ENCODE data around the gene IL1RN.

IL1RN gene

GRCh38 chr2:113182471-113183260 lies 55.3 kb downstream of the IL1RN start:
- H3K4me1 Mint-ChIP-seq (ENCODE audit: low read depth): peaks cover 92% of the 10 kb centered on the region
- H3K4me3 Mint-ChIP-seq: no peak overlapping the region
- intact Hi-C loops (cut with micrococcal nuclease): no loop called here
- no peaks in the 10 kb centered on the region for H3K27me3 Mint-ChIP-seq
- no peak overlapping the region for H3K27ac Mint-ChIP-seq
- no peaks in the 10 kb centered on the region for H3K9me3 Mint-ChIP-seq
- peaks cover 80% of the 10 kb centered on the region for H3K36me3 Mint-ChIP-seq (ENCODE audit: low read depth)

DNA sequence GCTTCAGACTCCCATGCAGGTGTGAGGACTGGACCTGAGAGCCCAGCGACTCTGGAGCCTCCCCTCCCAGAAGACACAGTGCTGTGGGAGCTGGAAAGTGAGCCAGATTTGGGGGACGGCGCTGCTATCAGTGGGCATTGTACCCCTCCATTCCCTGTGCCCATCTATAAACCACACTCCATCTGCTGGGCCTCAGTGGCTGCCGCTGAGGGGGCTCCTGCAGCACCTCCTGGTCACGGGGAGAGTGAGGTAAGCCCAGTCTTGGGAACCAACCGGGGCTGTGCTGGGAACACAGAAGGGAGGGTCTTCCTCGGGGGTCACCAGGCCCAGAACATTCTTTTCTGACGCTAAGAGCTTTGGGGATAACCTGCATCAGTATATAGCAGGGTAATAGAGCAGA lies 55.9 kb downstream of the IL1RN start:
- Mint-ChIP-seq H3K4me1 (ENCODE audit: low read depth) (peaks cover 95% of the 10 kb centered on the region), H3K27ac (no peak overlapping the region), H3K27me3 (no peaks in the 10 kb centered on the region), H3K9me3 (no peaks in the 10 kb centered on the region), H3K36me3 (ENCODE audit: low read depth) (peaks cover 80% of the 10 kb centered on the region), H3K4me3 (no peak overlapping the region)
- intact Hi-C loops (cut with micrococcal nuclease): no loop called here

Data from dendritic cell treated with granulocyte-macrophage colony-stimulating factor and Interleukin-4, amounts not matched to agents 40 ng/mL and 50 ng/mL, for 4 days (primary cell).